Sigmoid colon (tissue), 4 donors: ENCODE results near the gene KLF1.

ENCODE experiments used
- EP300 ChIP-seq, 4 donors: sonication (generic); formaldehyde crosslinking; IDR thresholded peaks; one replicate each; pipeline ENCODE4 v1.6.1; 2017; ENCODE audit warnings: antibody characterized with exemption in 4 of 4
- POLR2AphosphoS5 ChIP-seq, 4 donors: sonication (generic); formaldehyde crosslinking; IDR thresholded peaks; one replicate each; pipeline ENCODE4 v1.6.1; 2017; ENCODE audit warnings: antibody characterized with exemption in 4 of 4
- TF ChIP-seq, protein P1 (sequence below), 4 experiments: fragments of 450-650 bp in 3 of 4; fragments of 200-600 bp in 1 of 4; IDR thresholded peaks; one replicate each; pipeline ENCODE4 v1.5.1; 2016 to 2019; ENCODE audit warnings: antibody characterized with exemption in 4 of 4, mild to moderate bottlenecking in 3 of 4, moderate library complexity in 2 of 4

GRCh38 chr19:12872941-12873890, 13.8 kb downstream of the KLF1 start:
- TF ChIP-seq, protein P1, sequence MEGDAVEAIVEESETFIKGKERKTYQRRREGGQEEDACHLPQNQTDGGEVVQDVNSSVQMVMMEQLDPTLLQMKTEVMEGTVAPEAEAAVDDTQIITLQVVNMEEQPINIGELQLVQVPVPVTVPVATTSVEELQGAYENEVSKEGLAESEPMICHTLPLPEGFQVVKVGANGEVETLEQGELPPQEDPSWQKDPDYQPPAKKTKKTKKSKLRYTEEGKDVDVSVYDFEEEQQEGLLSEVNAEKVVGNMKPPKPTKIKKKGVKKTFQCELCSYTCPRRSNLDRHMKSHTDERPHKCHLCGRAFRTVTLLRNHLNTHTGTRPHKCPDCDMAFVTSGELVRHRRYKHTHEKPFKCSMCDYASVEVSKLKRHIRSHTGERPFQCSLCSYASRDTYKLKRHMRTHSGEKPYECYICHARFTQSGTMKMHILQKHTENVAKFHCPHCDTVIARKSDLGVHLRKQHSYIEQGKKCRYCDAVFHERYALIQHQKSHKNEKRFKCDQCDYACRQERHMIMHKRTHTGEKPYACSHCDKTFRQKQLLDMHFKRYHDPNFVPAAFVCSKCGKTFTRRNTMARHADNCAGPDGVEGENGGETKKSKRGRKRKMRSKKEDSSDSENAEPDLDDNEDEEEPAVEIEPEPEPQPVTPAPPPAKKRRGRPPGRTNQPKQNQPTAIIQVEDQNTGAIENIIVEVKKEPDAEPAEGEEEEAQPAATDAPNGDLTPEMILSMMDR (IDR thresholded peaks at IDR 0.05), result no peak
- TF ChIP-seq POLR2AphosphoS5 (IDR thresholded peaks at IDR 0.05), result no peak
- no peak for TF ChIP-seq EP300 (IDR thresholded peaks at IDR 0.05)
